Adrenal gland (tissue), 12 donors: ENCODE measurements around the gene FPGS. TPM values are rescaled to one million over a fixed set of nuclear protein-coding genes. Genes with fewer than 3 reads are reported as not detected.
A peak's percentile ranks its signal among the peaks of the same experiment; 100 is the strongest.

Experiments
- DNase-seq, 7 donors: peaks; one replicate each; pipeline ENCODE4 v3.0.0-alpha.2; 2019 to 2020
- H3K27ac ChIP-seq, 5 donors: fragments of 200-600 bp; sonication (generic) in 4 of 5; 1 replicate in 3 of 5; 2 replicates in 2 of 5; pipeline versions ENCODE4 v1.5.1 to v1.8.0; 2016 to 2020; ENCODE audit warnings: mild to moderate bottlenecking in 1 of 5
- H3K27me3 ChIP-seq: fragments of 200-600 bp; 2 replicates; pipeline ENCODE4 v1.8.0; 2021
- H3K36me3 ChIP-seq, 2 donors: fragments of 200-600 bp; replicated peaks in 1 of 2; 1 replicate in 1 of 2; 2 replicates in 1 of 2; pipeline versions ENCODE4 v1.5.1 to v1.8.0; 2018 to 2022
- H3K4me1 ChIP-seq, 2 donors: fragments of 200-600 bp; replicated peaks in 1 of 2; 1 replicate in 1 of 2; 2 replicates in 1 of 2; pipeline versions ENCODE4 v1.5.1 to v1.8.0; 2018 to 2021
- H3K4me3 ChIP-seq, 4 donors: fragments of 200-600 bp; sonication (generic) in 3 of 4; one replicate each; pipeline ENCODE4 v1.5.1; 2016 to 2018
- H3K9me3 ChIP-seq, 3 donors: fragments of 200-600 bp; sonication (generic) in 1 of 3; replicated peaks in 1 of 3; 1 replicate in 2 of 3; 2 replicates in 1 of 3; pipeline versions ENCODE4 v1.5.1 to v1.8.0; 2016 to 2021
- POLR2A ChIP-seq, 2 donors: fragments of 450-650 bp; IDR thresholded peaks; one replicate each; pipeline ENCODE4 v1.6.1; 2017; ENCODE audit warnings: antibody characterized with exemption in 2 of 2, mild to moderate bottlenecking in 2 of 2, moderate library complexity in 1 of 2
- WGBS, 4 donors: extraction: QIAGEN DNeasy Blood & Tissue Kit in 2 of 4; methylation state at CpG; one replicate each; pipeline versions ENCODE4 v1.1.5 to v1.1.7; 2013 to 2017; 5-methylcytosine and 5-hydroxymethylcytosine counted together
- intact Hi-C, 2 donors: fragments of 100-400 bp; cut with DNase I; formaldehyde crosslinking; loops; one replicate each; pipeline versions ENCODE4 v1.14.1 to v1.15.0; 2022 to 2023
- polyA plus RNA-seq, 3 donors: library from polyadenylated mRNA; stranded (reverse); fragments of 200-250 nt in 2 of 3; fragments of 350-450 nt in 1 of 3; fragmentation: Illumina TruSeq in 1 of 3; extraction: RNeasy Lipid Tissue Mini Kit (QIAGEN cat#74804) in 1 of 3; gene quantifications; one replicate each; pipeline ENCODE4 v1.2.3, GENCODE V29; 2013 to 2014
- total RNA-seq, 9 donors: library from RNA; depleted of rRNA in 4 of 9; stranded (reverse); fragments of >200 nt in 4 of 9; fragments of 120-200 nt in 1 of 9; fragmentation: NEBNext Ultra II Directional in 1 of 9; extraction: Animal tissue kit (Norgen Biotek cat#: 25700) in 1 of 9; gene quantifications; one replicate each; pipeline versions ENCODE4 v1.1.0 to v1.2.4, GENCODE V29; 2013 to 2023
- TF ChIP-seq, protein P1 (sequence below), 6 experiments: fragments of 450-650 bp in 4 of 6; fragments of 200-600 bp in 2 of 6; sonication (generic) in 1 of 6; IDR thresholded peaks; 1 replicate in 5 of 6; 2 replicates in 1 of 6; pipeline versions ENCODE4 v1.5.1 to v1.8.0; 2016 to 2021; ENCODE audit warnings: antibody characterized with exemption in 6 of 6, mild to moderate bottlenecking in 2 of 6, moderate library complexity in 1 of 6
- donor health status: healthy with polysubstance abuse.
- donor health status: Bipolar disorder and iron deficiency.
- donor health status: DM: yes; HTN: yes; CAD: no.
- donor health status: DM: no; HTN: no; CAD: no.
- donor health status: DM: no; HTN: no; CAD: no.
- donor health status: DM: yes; HTN: yes; CAD: no.

Gene FPGS
- total and polyA plus RNA-seq, 12 donors, result 31.1 to 359 (median 120) TPM

DNA sequence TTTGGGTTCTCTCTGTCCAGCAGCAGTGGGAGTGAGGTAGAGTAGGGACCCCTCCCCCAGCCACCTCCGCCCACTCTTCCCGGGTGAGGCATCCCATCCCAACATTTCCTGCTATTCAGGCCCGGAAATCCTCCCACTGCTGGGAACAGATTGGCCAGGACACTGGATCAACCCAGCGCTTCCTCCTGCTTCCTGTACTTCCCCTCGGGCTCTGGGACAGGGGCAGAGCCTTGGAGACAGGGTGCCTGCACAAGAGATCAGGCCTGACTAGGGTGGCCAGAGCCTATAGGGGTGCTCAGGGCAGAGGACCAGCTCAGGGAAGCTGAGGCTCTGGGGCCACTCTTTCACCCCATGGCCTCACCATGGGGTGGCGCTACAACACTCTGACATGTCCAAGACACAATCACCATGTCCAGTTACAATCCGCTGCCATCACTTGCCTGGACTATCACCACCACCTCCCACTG is 38.7 kb upstream of the FPGS start:
- Histone ChIP-seq H3K36me3 (no peaks in the 10 kb centered on the region), H3K4me3 (no peak overlapping the region), H3K9me3 (no peaks in the 10 kb centered on the region), H3K4me1 (peaks cover 0 to 17% of the 10 kb centered on the region in 2 donors), H3K27me3 (peaks cover 4% of the 10 kb centered on the region), H3K27ac (peak overlapping the region in 1 of 5 donors; percentile 85)
- intact Hi-C loops, result no loop called here
- DNase-seq, result peak; percentile 40 to 78 (median 60)
- 42 to 57% (median 54%) methylated on average over 7 of the region's 7 CpGs; no CpG with 5 or more reads in 1 of the 4 donors for WGBS, 4 donors
- TF ChIP-seq, protein P1, sequence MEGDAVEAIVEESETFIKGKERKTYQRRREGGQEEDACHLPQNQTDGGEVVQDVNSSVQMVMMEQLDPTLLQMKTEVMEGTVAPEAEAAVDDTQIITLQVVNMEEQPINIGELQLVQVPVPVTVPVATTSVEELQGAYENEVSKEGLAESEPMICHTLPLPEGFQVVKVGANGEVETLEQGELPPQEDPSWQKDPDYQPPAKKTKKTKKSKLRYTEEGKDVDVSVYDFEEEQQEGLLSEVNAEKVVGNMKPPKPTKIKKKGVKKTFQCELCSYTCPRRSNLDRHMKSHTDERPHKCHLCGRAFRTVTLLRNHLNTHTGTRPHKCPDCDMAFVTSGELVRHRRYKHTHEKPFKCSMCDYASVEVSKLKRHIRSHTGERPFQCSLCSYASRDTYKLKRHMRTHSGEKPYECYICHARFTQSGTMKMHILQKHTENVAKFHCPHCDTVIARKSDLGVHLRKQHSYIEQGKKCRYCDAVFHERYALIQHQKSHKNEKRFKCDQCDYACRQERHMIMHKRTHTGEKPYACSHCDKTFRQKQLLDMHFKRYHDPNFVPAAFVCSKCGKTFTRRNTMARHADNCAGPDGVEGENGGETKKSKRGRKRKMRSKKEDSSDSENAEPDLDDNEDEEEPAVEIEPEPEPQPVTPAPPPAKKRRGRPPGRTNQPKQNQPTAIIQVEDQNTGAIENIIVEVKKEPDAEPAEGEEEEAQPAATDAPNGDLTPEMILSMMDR (IDR thresholded peaks at IDR 0.05), result peak in 5 of 6 experiments; percentile 20 to 57 (median 28)
- no peak for TF ChIP-seq POLR2A (IDR thresholded peaks at IDR 0.05)

DNA sequence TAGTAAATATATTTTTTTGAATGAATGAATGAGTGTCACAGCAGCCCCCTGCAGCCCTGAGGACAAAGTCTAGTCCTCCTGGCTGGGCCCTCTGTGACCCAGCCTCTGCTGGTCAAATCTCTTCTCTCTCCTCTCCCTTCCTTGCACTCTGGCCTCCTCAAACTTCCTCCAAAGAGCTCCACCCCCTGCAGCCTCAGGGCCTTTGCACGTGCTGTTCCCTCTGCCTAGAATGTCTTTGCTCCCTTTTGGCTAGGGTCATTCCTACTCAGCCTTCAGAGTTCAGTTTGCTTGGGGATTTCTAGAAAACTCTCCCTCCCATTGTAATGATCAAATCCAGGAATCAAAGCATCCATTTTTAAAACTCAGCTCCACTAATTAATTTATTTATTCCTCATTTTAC is 37.3 kb upstream of the FPGS start:
- Histone ChIP-seq H3K27me3 (no peaks in the 10 kb centered on the region), H3K9me3 (no peaks in the 10 kb centered on the region), H3K36me3 (no peaks in the 10 kb centered on the region), H3K4me3 (no peak overlapping the region), H3K4me1 (peaks cover 0 to 18% of the 10 kb centered on the region in 2 donors), H3K27ac (no peak overlapping the region)
- no peak for TF ChIP-seq POLR2A (IDR thresholded peaks at IDR 0.05)
- TF ChIP-seq, protein P1 (IDR thresholded peaks at IDR 0.05), result no peak
- intact Hi-C loops, result no loop called here
- DNase-seq, result no peak
- 73 to 83% (median 78%) methylated on average over 1 of the region's 1 CpG for WGBS, 4 donors

DNA sequence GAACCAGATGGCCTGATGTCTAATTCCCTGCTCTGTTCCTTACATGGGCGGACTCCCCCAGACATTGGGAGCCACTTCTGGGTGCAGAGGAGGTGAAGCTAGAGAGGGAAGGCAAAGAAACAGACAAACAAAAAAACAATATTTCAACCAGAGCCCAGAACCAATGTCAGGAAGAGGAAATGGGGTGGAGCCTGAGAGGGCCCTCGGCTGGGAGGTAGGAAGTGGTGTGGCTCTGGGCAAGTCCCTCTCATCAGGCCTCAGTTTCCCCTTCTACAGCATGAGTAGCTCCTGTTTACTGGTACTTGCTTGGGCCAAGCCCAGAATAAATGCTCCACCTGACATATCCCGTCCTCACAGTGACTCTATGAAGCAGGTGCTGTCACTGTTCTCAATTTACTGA is 35.3 kb upstream of the FPGS start:
- 34 to 65% (median 50%) methylated on average over 2 to 3 of the region's 3 CpGs for WGBS, 4 donors
- DNase-seq, result no peak
- H3K4me3 ChIP-seq, result no peak overlapping the region
- H3K36me3 ChIP-seq, result no peaks in the 10 kb centered on the region
- peaks cover 5 to 21% of the 10 kb centered on the region in 2 donors for H3K4me1 ChIP-seq
- H3K27me3 ChIP-seq, result no peaks in the 10 kb centered on the region
- H3K9me3 ChIP-seq, result no peaks in the 10 kb centered on the region
- TF ChIP-seq, protein P1 (IDR thresholded peaks at IDR 0.05), result no peak
- TF ChIP-seq POLR2A (IDR thresholded peaks at IDR 0.05), result no peak
- peak overlapping the region in 2 of 5 donors; percentile 41 to 67 for H3K27ac ChIP-seq
- intact Hi-C loops, result no loop called here

DNA sequence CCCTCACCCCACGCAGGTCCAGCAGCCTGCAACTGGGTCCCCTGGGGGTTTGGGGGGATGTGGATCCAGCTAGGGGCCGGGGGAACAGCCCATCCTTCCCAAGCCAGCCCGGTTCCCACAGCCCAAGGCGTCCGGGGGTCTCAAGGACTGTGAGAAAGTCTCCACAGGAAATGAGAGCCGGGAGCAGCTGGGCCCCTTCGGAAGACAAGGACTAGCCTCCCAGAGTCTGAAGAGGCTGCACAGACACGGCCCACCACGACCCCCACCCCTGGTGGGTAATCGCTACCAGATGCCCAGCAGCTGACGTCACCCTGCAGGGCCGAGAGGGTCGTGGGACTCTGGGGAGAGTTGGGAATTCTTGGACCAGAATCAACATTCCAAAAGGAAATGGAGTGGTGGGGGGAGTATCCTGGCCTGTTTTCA is 34.8 kb upstream of the FPGS start:
- H3K27me3 ChIP-seq, result no peaks in the 10 kb centered on the region

More for the DNA sequence above, 34.8 kb upstream of the FPGS start:
- H3K9me3 ChIP-seq, result no peaks in the 10 kb centered on the region
- no peak overlapping the region for H3K4me3 ChIP-seq
- TF ChIP-seq, protein P1 (IDR thresholded peaks at IDR 0.05), result no peak
- no peak for TF ChIP-seq POLR2A (IDR thresholded peaks at IDR 0.05)
- H3K36me3 ChIP-seq, result no peaks in the 10 kb centered on the region
- peaks cover 5 to 19% of the 10 kb centered on the region in 2 donors for H3K4me1 ChIP-seq
- intact Hi-C loops, result no loop called here
- peak overlapping the region in 2 of 5 donors; percentile 41 to 67 for H3K27ac ChIP-seq
- DNase-seq, result no peak
- WGBS, 4 donors, result 32 to 52% (median 40%) methylated on average over 4 to 13 of the region's 13 CpGs
